H1 (cell line): ENCODE measurements around the gene ELP4. TPM values are rescaled to one million over a fixed set of nuclear protein-coding genes. Genes with fewer than 3 reads are reported as not detected.

Experiments used
- CTCF ChIA-PET: fragments of 300-600 bp; sonication (Branson Sonifier 250); formaldehyde crosslinking; loops from one replicate; lab custom pipeline; 2021; ENCODE audit not compliant: partially characterized antibody; lab: Charles Lee
- POLR2A ChIA-PET: fragments of 300-600 bp; sonication (Branson Sonifier 250); formaldehyde crosslinking; loops from one replicate; lab custom pipeline; 2021; ENCODE audit warnings: inconsistent platforms; ENCODE audit not compliant: partially characterized antibody; lab: Charles Lee
- DNase-seq, 2 experiments: peaks; one replicate each; pipeline versions ENCODE4 v3.0.0 to v3.0.0-alpha.2; 2010 to 2022; ENCODE audit warnings: low spot score in 2 of 2, low read depth in 1 of 2, mixed read lengths in 1 of 2
- FAIRE-seq: peaks from 2 replicates; lab custom pipeline; 2011; peaks lifted over from hg19 to GRCh38; lab: Jason Lieb, UNC
- H2AFZ ChIP-seq: 2 replicates; pipeline ENCODE4 v1.8.1; 2012; ENCODE audit warnings: low read length, inconsistent platforms
- H2AK5ac ChIP-seq: 2 replicates; pipeline ENCODE4 v1.6.1; 2013; ENCODE audit warnings: low read depth, low read length
- H2BK120ac ChIP-seq: replicated peaks from 2 replicates; pipeline ENCODE3; 2013; ENCODE audit warnings: low read depth, low read length, inconsistent platforms
- H2BK12ac ChIP-seq: 2 replicates; pipeline ENCODE4 v1.6.1; 2013; ENCODE audit warnings: low read depth, low read length
- H2BK15ac ChIP-seq: 2 replicates; pipeline ENCODE4 v1.6.1; 2013; ENCODE audit warnings: low read length
- H2BK20ac ChIP-seq: 2 replicates; pipeline ENCODE4 v1.6.1; 2013; ENCODE audit warnings: low read length
- H2BK5ac ChIP-seq: 2 replicates; pipeline ENCODE4 v1.6.1; 2013; ENCODE audit warnings: low read depth, low read length
- H3K14ac ChIP-seq: 2 replicates; pipeline ENCODE4 v1.6.1; 2013; ENCODE audit warnings: inconsistent platforms; ENCODE audit not compliant: insufficient read length
- H3K18ac ChIP-seq: 2 replicates; pipeline ENCODE4 v1.6.1; 2013; ENCODE audit warnings: low read length; ENCODE audit errors: extremely low read depth
- H3K23ac ChIP-seq: 2 replicates; pipeline ENCODE4 v1.6.1; 2013; ENCODE audit warnings: inconsistent platforms; ENCODE audit not compliant: insufficient read length
- H3K23me2 ChIP-seq: 2 replicates; pipeline ENCODE4 v1.6.1; 2013; ENCODE audit warnings: low read depth, low read length
- H3K27ac ChIP-seq: 2 replicates; pipeline ENCODE4 v1.6.1; 2011; ENCODE audit warnings: low read depth, low read length, inconsistent platforms
- H3K27me3 ChIP-seq, 4 experiments: replicated peaks in 1 of 4; 1 replicate in 1 of 4; 2 replicates in 3 of 4; pipeline versions ENCODE4 v1.6.1 to v1.8.1; 2011 to 2013; ENCODE audit warnings: low read length in 3 of 4, mild to moderate bottlenecking in 3 of 4, inconsistent platforms in 2 of 4, mixed read lengths in 2 of 4, moderate library complexity in 1 of 4; ENCODE audit not compliant: control insufficient read depth in 3 of 4, insufficient read depth in 3 of 4; ENCODE audit errors: extremely low read depth in 1 of 4
- H3K36me3 ChIP-seq, 4 experiments: 2 replicates each; pipeline versions ENCODE4 v1.6.1 to v1.8.1; 2011 to 2013; ENCODE audit warnings: mild to moderate bottlenecking in 4 of 4, low read length in 3 of 4, moderate library complexity in 2 of 4, control low read depth in 1 of 4, inconsistent platforms in 1 of 4; ENCODE audit not compliant: insufficient read depth in 4 of 4, control insufficient read depth in 2 of 4
- H3K4ac ChIP-seq: replicated peaks from 2 replicates; pipeline ENCODE3; 2013; ENCODE audit warnings: low read length, low read depth, mixed read lengths, inconsistent platforms; ENCODE audit not compliant: insufficient read length
- H3K4me1 ChIP-seq, 4 experiments: replicated peaks in 1 of 4; 1 replicate in 1 of 4; 2 replicates in 3 of 4; pipeline versions ENCODE4 v1.6.1 to v1.8.1; 2011 to 2013; ENCODE audit warnings: low read length in 3 of 4, inconsistent platforms in 2 of 4, mixed read lengths in 1 of 4; ENCODE audit not compliant: insufficient read depth in 4 of 4, control insufficient read depth in 3 of 4
- H3K4me2 ChIP-seq, 2 experiments: 2 replicates each; pipeline versions ENCODE4 v1.6.1 to v1.8.1; 2011 to 2013; ENCODE audit warnings: low read depth in 2 of 2, low read length in 2 of 2, control low read depth in 1 of 2, inconsistent platforms in 1 of 2, mild to moderate bottlenecking in 1 of 2; ENCODE audit not compliant: insufficient read depth in 1 of 2
- H3K4me3 ChIP-seq, 4 experiments: fragments of 200-600, 300-600 bp in 1 of 4; sonication (generic), shearing (Covaris generic), sonication (Bioruptor Twin) in 1 of 4; 2 replicates each; pipeline versions ENCODE4 v1.5.1 to v1.8.1; 2011 to 2016; ENCODE audit warnings: low read length in 4 of 4, low read depth in 3 of 4, control low read depth in 2 of 4, inconsistent platforms in 2 of 4, mild to moderate bottlenecking in 2 of 4, mixed read lengths in 1 of 4, moderate library complexity in 1 of 4; ENCODE audit not compliant: insufficient read depth in 2 of 4; ENCODE audit errors: extremely low read depth in 1 of 4
- H3K56ac ChIP-seq: replicated peaks from 2 replicates; pipeline ENCODE3; 2013; ENCODE audit warnings: low read depth, mild to moderate bottlenecking, mixed read lengths, low read length, inconsistent platforms; ENCODE audit not compliant: insufficient read length
- H3K79me1 ChIP-seq: 2 replicates; pipeline ENCODE4 v1.6.1; 2013; ENCODE audit warnings: low read depth, low read length, control low read depth
- H3K79me2 ChIP-seq, 2 experiments: 2 replicates each; pipeline versions ENCODE4 v1.6.1 to v1.8.1; 2012 to 2013; ENCODE audit warnings: low read length in 2 of 2, mild to moderate bottlenecking in 2 of 2, inconsistent platforms in 1 of 2; ENCODE audit not compliant: insufficient read depth in 2 of 2, control insufficient read depth in 1 of 2
- H3K9ac ChIP-seq, 4 experiments: replicated peaks in 1 of 4; 1 replicate in 1 of 4; 2 replicates in 3 of 4; pipeline versions ENCODE4 v1.6.1 to v1.8.1; 2011 to 2013; ENCODE audit warnings: low read depth in 3 of 4, low read length in 3 of 4, control low read depth in 2 of 4, mild to moderate bottlenecking in 2 of 4, moderate library complexity in 2 of 4, inconsistent platforms in 1 of 4; ENCODE audit errors: extremely low read depth in 1 of 4
- H3K9me3 ChIP-seq, 2 experiments: 2 replicates each; pipeline versions ENCODE4 v1.6.1 to v1.8.1; 2012 to 2013; ENCODE audit warnings: mild to moderate bottlenecking in 2 of 2, moderate library complexity in 2 of 2, control low read depth in 1 of 2, inconsistent platforms in 1 of 2, low read depth in 1 of 2, low read length in 1 of 2, mixed read lengths in 1 of 2; ENCODE audit not compliant: insufficient read depth in 2 of 2
- H4K20me1 ChIP-seq, 2 experiments: replicated peaks in 1 of 2; 2 replicates each; pipeline versions ENCODE3 to v1.8.1; 2011 to 2013; ENCODE audit warnings: inconsistent platforms in 2 of 2, low read length in 2 of 2, mild to moderate bottlenecking in 1 of 2; ENCODE audit not compliant: insufficient read depth in 2 of 2, control insufficient read depth in 1 of 2
- H4K5ac ChIP-seq: 2 replicates; pipeline ENCODE4 v1.6.1; 2013; ENCODE audit warnings: low read length, low read depth, mixed read lengths, inconsistent platforms; ENCODE audit not compliant: insufficient read length
- H4K8ac ChIP-seq: 2 replicates; pipeline ENCODE4 v1.8.0; 2013; ENCODE audit warnings: mild to moderate bottlenecking, moderate library complexity, low read length, inconsistent platforms; ENCODE audit not compliant: insufficient read depth; ENCODE audit errors: extremely low read depth
- H4K91ac ChIP-seq: replicated peaks from 2 replicates; pipeline ENCODE3; 2013; ENCODE audit warnings: low read length, mixed read lengths, inconsistent platforms; ENCODE audit not compliant: insufficient read length
- ASH2L ChIP-seq: fragments of 200-600, 300-600 bp; sonication (generic); IDR thresholded peaks from one replicate; pipeline ENCODE4 v1.7.1; 2017; ENCODE audit warnings: low read length
- BACH1 ChIP-seq: IDR thresholded peaks from 2 replicates; pipeline ENCODE4 v1.6.1; 2012; ENCODE audit warnings: low read length, improper control_type of control experiment
- BCL11A ChIP-seq, 2 experiments: IDR thresholded peaks; one replicate each; pipeline ENCODE4 v1.6.1; 2011; ENCODE audit warnings: low read depth in 2 of 2, low read length in 2 of 2, mild to moderate bottlenecking in 2 of 2
- CBX8 ChIP-seq: fragments of 300-800, 300-1000 bp; sonication (generic); IDR thresholded peaks from 2 replicates; pipeline ENCODE4 v1.7.1; 2016; ENCODE audit warnings: low read depth, low read length, borderline replicate concordance
- CHD1 ChIP-seq: IDR thresholded peaks from 2 replicates; pipeline ENCODE4 v1.6.1; 2012; ENCODE audit warnings: low read depth, low read length, improper control_type of control experiment
- CREB1 ChIP-seq: IDR thresholded peaks from 2 replicates; pipeline ENCODE4 v1.6.1; 2012; ENCODE audit warnings: inconsistent platforms
- E2F6 ChIP-seq: IDR thresholded peaks from 2 replicates; pipeline ENCODE4 v1.6.1; 2012; ENCODE audit warnings: inconsistent platforms
- JUND ChIP-seq: IDR thresholded peaks from 2 replicates; pipeline ENCODE4 v1.6.1; 2011; ENCODE audit warnings: mild to moderate bottlenecking, improper control_type of control experiment, low read length
- MAX ChIP-seq: IDR thresholded peaks from 2 replicates; pipeline ENCODE4 v1.6.1; 2012; ENCODE audit warnings: inconsistent platforms
- NANOG ChIP-seq: IDR thresholded peaks from 2 replicates; pipeline ENCODE4 v1.6.1; 2011; ENCODE audit warnings: low read length, low read depth, mild to moderate bottlenecking, inconsistent platforms; ENCODE audit not compliant: insufficient read depth, poor library complexity, severe bottlenecking
- POLR2A ChIP-seq, 2 experiments: IDR thresholded peaks; 1 replicate in 1 of 2; 2 replicates in 1 of 2; pipeline ENCODE4 v1.6.1; 2011; ENCODE audit warnings: low read depth in 2 of 2, low read length in 2 of 2, mild to moderate bottlenecking in 2 of 2; ENCODE audit errors: control extremely low read depth in 1 of 2
- POLR2AphosphoS5 ChIP-seq: IDR thresholded peaks from 2 replicates; pipeline ENCODE4 v1.6.1; 2011; ENCODE audit warnings: low read depth, low read length
- RNF2 ChIP-seq: fragments of 200-900, 300-1000 bp; sonication (generic); IDR thresholded peaks from 2 replicates; pipeline ENCODE4 v1.7.1; 2016; ENCODE audit warnings: borderline replicate concordance, low read depth, mild to moderate bottlenecking, antibody characterized with exemption, low read length; ENCODE audit not compliant: poor library complexity, severe bottlenecking; ENCODE audit errors: missing control alignments
- SIX5 ChIP-seq: IDR thresholded peaks from 2 replicates; pipeline ENCODE4 v1.6.1; 2011; ENCODE audit warnings: mild to moderate bottlenecking, low read depth, low read length
- SP4 ChIP-seq: IDR thresholded peaks from 2 replicates; pipeline ENCODE4 v1.6.1; 2012; ENCODE audit warnings: low read length, inconsistent platforms
- WGBS, 2 experiments: shearing (Covaris generic) in 1 of 2; methylation state at CpG; one replicate each; pipeline versions ENCODE4 v1.1.6 to v1.1.7; 2013 to 2015; ENCODE audit warnings: low lambda C conversion rate in 2 of 2, mixed read lengths in 2 of 2, inconsistent platforms in 1 of 2, low coverage in 1 of 2, missing lambda C conversion rate in 1 of 2; ENCODE audit not compliant: insufficient replicate concordance in 2 of 2, insufficient coverage in 1 of 2, insufficient read length in 1 of 2; ENCODE audit errors: extremely low coverage in 1 of 2, missing lambda C conversion rate in 1 of 2; 5-methylcytosine and 5-hydroxymethylcytosine counted together
- polyA plus RNA-seq, 7 experiments: library from polyadenylated mRNA; depleted of rRNA in 3 of 7; stranded (reverse) in 5 of 7; unstranded in 2 of 7; fragments of >200 nt in 5 of 7; fragments of 200-250 nt in 2 of 7; gene quantifications; 1 replicate in 5 of 7; 2 replicates in 1 of 7; 4 replicates in 1 of 7; pipeline versions ENCODE4 v1.2.1 to v1.2.3, GENCODE V29; 2011 to 2013; ENCODE audit warnings: missing spikeins in 2 of 7, mixed read lengths in 2 of 7
- total RNA-seq: library from RNA; stranded (reverse); fragmentation: NEBNext Ultra II Directional; extraction: Animal tissue kit (Norgen Biotek cat#: 25700); gene quantifications from 2 replicates; pipeline ENCODE4 v1.2.1, GENCODE V29; 2021

Gene ELP4
- total and polyA plus RNA-seq, 2 of the 8 experiments (the other 6 are each of a cell fraction or from before 2014, with no cell fraction given), result 14.0 to 18.6 TPM

GRCh38 chr11:31784611-31785010 lies 275.0 kb downstream of the ELP4 start:
- Histone ChIP-seq H3K4me2 (no peak overlapping the region), H3K27me3 (no peaks in the 10 kb centered on the region; a peak in 1 of 7 replicates)
- 91% methylated on average over 2 of the region's 2 CpGs; no CpG with 5 or more reads in 1 of the 2 experiments for WGBS, 2 experiments
- TF ChIP-seq MAX, result no peak
- TF ChIP-seq POLR2AphosphoS5, result no peak
- no peak for TF ChIP-seq SIX5
- TF ChIP-seq SP4, result no peak
- TF ChIP-seq BCL11A (IDR thresholded peaks at IDR 0.05; ENCODE audit: low read depth in 2 of 2, low read length in 2 of 2), result no peak
- no peak for TF ChIP-seq CBX8
- no peak for TF ChIP-seq E2F6
- no peak for TF ChIP-seq JUND
- TF ChIP-seq CHD1, result no peak
- no peak for TF ChIP-seq POLR2A (IDR thresholded peaks at IDR 0.05; ENCODE audit: control extremely low read depth in 1 of 2, low read depth in 2 of 2, low read length in 2 of 2)
- TF ChIP-seq BACH1, result no peak
- no peak for TF ChIP-seq NANOG
- no peak for TF ChIP-seq RNF2
- TF ChIP-seq ASH2L, result no peak
- TF ChIP-seq CREB1, result no peak

More at GRCh38 chr11:31784611-31785010, 275.0 kb downstream of the ELP4 start:
- Histone ChIP-seq H2BK120ac (no peak overlapping the region), H3K4me1 (0 out of 7 replicates have a peak, but pooled peaks cover 0 to 3% (median under 1%) of the 10 kb centered on the region in 4 experiments), H2BK5ac (no peak overlapping the region), H4K8ac (no peak overlapping the region), H2BK20ac (no peak overlapping the region), H4K20me1 (no peaks in the 10 kb centered on the region), H3K23me2 (no peaks in the 10 kb centered on the region), H4K91ac (no peak overlapping the region), H3K79me2 (no peaks in the 10 kb centered on the region), H3K4ac (no peak overlapping the region), H2BK12ac (no peak overlapping the region), H2AK5ac (no peak overlapping the region), H3K9me3 (no peaks in the 10 kb centered on the region), H3K36me3 (no peaks in the 10 kb centered on the region), H3K27ac (no peak overlapping the region), H4K5ac (no peak overlapping the region), H3K23ac (no peak overlapping the region), H3K18ac (no peak overlapping the region), H3K4me3 (no peak overlapping the region), H3K56ac (no peak overlapping the region), H3K9ac (no peak overlapping the region), H3K14ac (no peak overlapping the region), H2AFZ (no peak overlapping the region), H2BK15ac (no peak overlapping the region), H3K79me1 (peaks cover 2% of the 10 kb centered on the region; the same call in 1 of the 2 replicates)
- no peak for FAIRE-seq
- ChIA-PET CTCF (no interaction called here), POLR2A (no interaction called here)
- DNase-seq, result no peak
